ENCODE measurements around the gene OXCT2. TPM values are rescaled to one million over a fixed set of nuclear protein-coding genes. Genes with fewer than 3 reads are reported as not detected.

Gene OXCT2
- total RNA-seq, 1 experiment from 2014 or later, result 1.3 TPM

DNA sequence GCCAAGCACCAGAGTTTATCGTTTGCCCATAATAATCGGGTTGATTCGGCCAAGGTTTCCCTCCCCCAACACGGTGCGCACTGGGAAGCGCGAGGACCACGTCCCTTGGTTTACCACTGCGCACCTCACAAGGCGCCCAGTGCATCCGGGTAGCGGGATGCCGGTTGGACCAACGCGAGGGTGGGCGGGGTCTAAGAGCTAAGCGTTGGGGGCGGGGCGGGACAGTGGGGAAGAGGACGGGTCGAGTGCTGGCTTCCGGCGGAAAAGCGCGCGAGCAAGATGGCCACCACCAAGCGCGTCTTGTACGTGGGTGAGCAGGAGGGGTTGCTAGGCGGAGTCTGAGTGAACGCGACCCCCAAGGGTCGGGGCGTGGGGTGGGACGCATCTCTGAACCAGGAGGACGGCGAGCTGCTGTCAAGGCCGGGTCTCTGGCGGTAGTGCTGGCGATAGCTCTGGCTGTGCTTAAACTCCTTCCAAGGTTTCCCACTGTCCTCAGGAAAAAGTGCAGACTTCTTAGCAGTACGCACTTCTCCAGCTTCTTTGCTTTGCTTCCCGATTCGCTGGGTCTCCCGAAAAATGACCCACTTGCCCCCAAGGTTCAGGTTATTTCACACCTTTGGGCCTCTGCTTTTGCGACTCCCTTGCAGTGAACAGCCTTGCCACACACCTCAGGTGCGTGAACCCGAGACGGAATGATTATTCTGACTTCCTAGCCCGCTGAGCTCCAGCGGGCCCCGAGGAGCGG is 32.4 kb downstream of the OXCT2 start, which contains the start of gene PPIE:
Gene PPIE (plus strand): TSS at position 261 of the 745 bp plus-strand sequence. CDS start 19 bp downstream, at position 280.
- intact Hi-C loops (cut with micrococcal nuclease; ENCODE audit: unreplicated experiment), result no loop called here
- H3K27ac Mint-ChIP-seq (ENCODE audit: unreplicated experiment), result peak within 1 kb of the TSS; percentile 84
- BruUV-seq (replicated peaks), result TSS peak; percentile 28

DNA sequence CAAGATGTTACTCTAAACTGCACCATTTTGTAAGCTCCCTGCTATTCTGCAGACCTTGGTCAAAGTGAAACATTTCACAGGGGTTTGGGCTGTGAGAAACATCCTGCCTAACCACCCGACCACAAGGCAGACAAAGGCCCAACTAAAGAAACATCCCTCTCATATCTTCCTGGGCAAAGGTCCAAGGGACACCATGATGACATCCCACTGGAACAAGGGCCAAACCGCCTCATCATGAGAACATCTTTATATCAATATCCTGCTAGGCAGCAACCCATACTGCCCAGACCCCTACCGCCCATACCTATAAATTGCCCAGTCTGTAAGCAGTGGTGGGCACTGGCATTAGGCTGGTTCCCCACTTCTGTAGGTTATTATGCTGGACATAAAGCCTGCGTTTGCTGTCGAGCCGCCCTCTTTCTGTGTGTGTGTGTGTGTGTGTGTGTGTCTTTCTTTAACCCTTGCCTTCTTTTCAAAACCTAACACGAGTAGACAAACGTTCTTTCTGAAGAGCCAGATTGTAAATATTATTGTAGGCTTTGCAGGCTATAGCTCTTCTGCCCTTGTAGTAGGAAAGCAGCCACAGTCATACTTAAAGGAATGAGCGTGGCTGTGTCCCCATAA is 33.5 kb downstream of the OXCT2 start:
- Mint-ChIP-seq H3K9me3 (ENCODE audit: low read depth, unreplicated experiment) (no peaks in the 10 kb centered on the region), H3K27ac (ENCODE audit: unreplicated experiment) (no peak overlapping the region), H3K4me3 (ENCODE audit: low read depth, unreplicated experiment) (no peak overlapping the region), H3K36me3 (ENCODE audit: insufficient read depth, unreplicated experiment) (peaks cover 31% of the 10 kb centered on the region), H3K4me1 (ENCODE audit: low read depth, unreplicated experiment) (peaks cover 12% of the 10 kb centered on the region), H3K27me3 (ENCODE audit: unreplicated experiment) (peaks cover 50% of the 10 kb centered on the region)
- intact Hi-C loops (cut with micrococcal nuclease; ENCODE audit: unreplicated experiment), result no loop called here
- no TSS peak for BruUV-seq (replicated peaks)
- CTCF ChIA-PET, result no interaction called here
- TF ChIP-seq, protein P1, sequence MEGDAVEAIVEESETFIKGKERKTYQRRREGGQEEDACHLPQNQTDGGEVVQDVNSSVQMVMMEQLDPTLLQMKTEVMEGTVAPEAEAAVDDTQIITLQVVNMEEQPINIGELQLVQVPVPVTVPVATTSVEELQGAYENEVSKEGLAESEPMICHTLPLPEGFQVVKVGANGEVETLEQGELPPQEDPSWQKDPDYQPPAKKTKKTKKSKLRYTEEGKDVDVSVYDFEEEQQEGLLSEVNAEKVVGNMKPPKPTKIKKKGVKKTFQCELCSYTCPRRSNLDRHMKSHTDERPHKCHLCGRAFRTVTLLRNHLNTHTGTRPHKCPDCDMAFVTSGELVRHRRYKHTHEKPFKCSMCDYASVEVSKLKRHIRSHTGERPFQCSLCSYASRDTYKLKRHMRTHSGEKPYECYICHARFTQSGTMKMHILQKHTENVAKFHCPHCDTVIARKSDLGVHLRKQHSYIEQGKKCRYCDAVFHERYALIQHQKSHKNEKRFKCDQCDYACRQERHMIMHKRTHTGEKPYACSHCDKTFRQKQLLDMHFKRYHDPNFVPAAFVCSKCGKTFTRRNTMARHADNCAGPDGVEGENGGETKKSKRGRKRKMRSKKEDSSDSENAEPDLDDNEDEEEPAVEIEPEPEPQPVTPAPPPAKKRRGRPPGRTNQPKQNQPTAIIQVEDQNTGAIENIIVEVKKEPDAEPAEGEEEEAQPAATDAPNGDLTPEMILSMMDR (IDR thresholded peaks at IDR 0.05; ENCODE audit: unreplicated experiment), result no peak
- DNase-seq, result no peak

More for the DNA sequence above, 32.4 kb downstream of the OXCT2 start, which contains the start of gene PPIE:
- no peaks in the 10 kb centered on the region for H3K9me3 Mint-ChIP-seq (ENCODE audit: low read depth, unreplicated experiment)
- DNase-seq, result peak; percentile 88
- TF ChIP-seq, protein P1 (IDR thresholded peaks at IDR 0.05; ENCODE audit: unreplicated experiment), result no peak
- peaks cover 38% of the 10 kb centered on the region for H3K27me3 Mint-ChIP-seq (ENCODE audit: unreplicated experiment)
- H3K4me1 Mint-ChIP-seq (ENCODE audit: low read depth, unreplicated experiment), result peaks cover 12% of the 10 kb centered on the region
- H3K36me3 Mint-ChIP-seq (ENCODE audit: insufficient read depth, unreplicated experiment), result peaks cover 39% of the 10 kb centered on the region
- peak within 1 kb of the TSS; percentile 90 for H3K4me3 Mint-ChIP-seq (ENCODE audit: low read depth, unreplicated experiment)
- CTCF ChIA-PET, result interaction anchor here (0.6 to 1.2 kb wide), 4 partner anchors 9 to 1937 kb away, joined by 3 to 4 read pairs (median 4); no protein-coding TSS in a partner anchor

GRCh38 chr1:39735731-39736130 is 35.4 kb downstream of the OXCT2 start:
- BruUV-seq (replicated peaks), result no TSS peak
- H3K4me3 Mint-ChIP-seq (ENCODE audit: low read depth, unreplicated experiment), result no peak overlapping the region
- H3K27ac Mint-ChIP-seq (ENCODE audit: unreplicated experiment), result no peak overlapping the region
- DNase-seq, result no peak
- TF ChIP-seq, protein P1 (IDR thresholded peaks at IDR 0.05; ENCODE audit: unreplicated experiment), result no peak
- peaks cover 12% of the 10 kb centered on the region for H3K4me1 Mint-ChIP-seq (ENCODE audit: low read depth, unreplicated experiment)
- H3K36me3 Mint-ChIP-seq (ENCODE audit: insufficient read depth, unreplicated experiment), result peaks cover 18% of the 10 kb centered on the region
- peaks cover 57% of the 10 kb centered on the region for H3K27me3 Mint-ChIP-seq (ENCODE audit: unreplicated experiment)
- intact Hi-C loops (cut with micrococcal nuclease; ENCODE audit: unreplicated experiment), result no loop called here
- CTCF ChIA-PET, result no interaction called here
- no peaks in the 10 kb centered on the region for H3K9me3 Mint-ChIP-seq (ENCODE audit: low read depth, unreplicated experiment)

- TF ChIP-seq, protein P1 (IDR thresholded peaks at IDR 0.05; ENCODE audit: unreplicated experiment), result no peak
- Mint-ChIP-seq H3K27me3 (ENCODE audit: unreplicated experiment) (peaks cover 83% of the 10 kb centered on the region), H3K4me3 (ENCODE audit: low read depth, unreplicated experiment) (no peak overlapping the region), H3K36me3 (ENCODE audit: insufficient read depth, unreplicated experiment) (no peaks in the 10 kb centered on the region), H3K27ac (ENCODE audit: unreplicated experiment) (no peak overlapping the region), H3K4me1 (ENCODE audit: low read depth, unreplicated experiment) (no peaks in the 10 kb centered on the region), H3K9me3 (ENCODE audit: low read depth, unreplicated experiment) (no peaks in the 10 kb centered on the region)
- DNase-seq, result no peak
- intact Hi-C loops (cut with micrococcal nuclease; ENCODE audit: unreplicated experiment), result no loop called here
- CTCF ChIA-PET, result no interaction called here
- no TSS peak for BruUV-seq (replicated peaks)
Observed at GRCh38 chr1:39733161-39733560, 38.0 kb downstream of the OXCT2 start.

Data from Calu3 (cell line).